ENCODE results near the gene PDSS1.

The PDSS1 gene

DNA sequence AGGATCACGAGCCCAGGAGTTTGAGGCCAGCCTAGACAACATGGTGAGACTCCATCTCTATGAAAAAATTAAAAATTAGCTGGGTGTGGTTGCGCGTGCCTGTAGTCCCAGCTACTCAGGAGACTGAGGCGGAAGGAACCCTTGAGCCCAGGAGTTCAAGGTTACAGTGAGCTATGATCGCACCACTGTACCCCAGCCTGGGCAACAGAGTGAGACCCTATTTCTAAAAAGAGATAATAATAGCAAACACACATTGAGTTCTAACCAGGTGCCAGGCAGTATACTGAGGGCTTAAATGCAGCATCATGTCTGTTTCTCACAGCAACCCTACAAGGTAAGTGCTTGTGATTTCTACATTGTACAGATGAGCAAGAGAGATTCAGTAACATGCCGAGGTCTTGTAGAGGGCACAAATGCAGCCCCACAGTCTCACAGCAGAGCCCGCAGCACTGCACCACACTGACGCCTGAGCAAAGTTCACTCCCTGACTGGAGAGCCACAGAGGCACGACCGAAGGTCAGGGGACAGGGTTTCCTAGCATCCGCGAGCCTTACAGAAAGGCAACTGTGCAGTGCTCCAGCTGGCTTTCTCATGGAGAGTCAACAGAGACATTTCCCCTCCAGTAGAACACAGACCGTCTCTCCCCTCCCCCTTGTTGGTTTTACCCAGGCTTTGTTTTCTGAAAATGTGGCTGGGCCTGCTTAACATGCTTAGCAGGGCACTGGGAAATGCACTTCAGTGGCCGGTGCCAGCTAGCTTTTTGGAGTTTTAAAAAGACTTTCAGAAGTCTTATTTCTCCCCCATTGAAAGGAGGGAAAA lies 36.5 kb downstream of the PDSS1 start:
- no peak overlapping the region for H3K27ac ChIP-seq (ENCODE audit: poor library complexity, severe bottlenecking)
- peaks cover 87% of the 10 kb centered on the region for H3K36me3 ChIP-seq (ENCODE audit: low read depth)
- DNase-seq (ENCODE audit: low spot score) (no peak), ATAC-seq (ENCODE audit: low read depth) (no peak)
- H3K9me3 ChIP-seq (ENCODE audit: severe bottlenecking): no peaks in the 10 kb centered on the region
- no peaks in the 10 kb centered on the region for H3K4me1 ChIP-seq (ENCODE audit: insufficient read depth, poor library complexity, severe bottlenecking)
- H3K4me3 ChIP-seq (ENCODE audit: severe bottlenecking): no peak overlapping the region
- TF ChIP-seq, protein P1, sequence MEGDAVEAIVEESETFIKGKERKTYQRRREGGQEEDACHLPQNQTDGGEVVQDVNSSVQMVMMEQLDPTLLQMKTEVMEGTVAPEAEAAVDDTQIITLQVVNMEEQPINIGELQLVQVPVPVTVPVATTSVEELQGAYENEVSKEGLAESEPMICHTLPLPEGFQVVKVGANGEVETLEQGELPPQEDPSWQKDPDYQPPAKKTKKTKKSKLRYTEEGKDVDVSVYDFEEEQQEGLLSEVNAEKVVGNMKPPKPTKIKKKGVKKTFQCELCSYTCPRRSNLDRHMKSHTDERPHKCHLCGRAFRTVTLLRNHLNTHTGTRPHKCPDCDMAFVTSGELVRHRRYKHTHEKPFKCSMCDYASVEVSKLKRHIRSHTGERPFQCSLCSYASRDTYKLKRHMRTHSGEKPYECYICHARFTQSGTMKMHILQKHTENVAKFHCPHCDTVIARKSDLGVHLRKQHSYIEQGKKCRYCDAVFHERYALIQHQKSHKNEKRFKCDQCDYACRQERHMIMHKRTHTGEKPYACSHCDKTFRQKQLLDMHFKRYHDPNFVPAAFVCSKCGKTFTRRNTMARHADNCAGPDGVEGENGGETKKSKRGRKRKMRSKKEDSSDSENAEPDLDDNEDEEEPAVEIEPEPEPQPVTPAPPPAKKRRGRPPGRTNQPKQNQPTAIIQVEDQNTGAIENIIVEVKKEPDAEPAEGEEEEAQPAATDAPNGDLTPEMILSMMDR (IDR thresholded peaks at IDR 0.05; ENCODE audit: poor library complexity, severe bottlenecking): no peak
- H3K27me3 ChIP-seq (ENCODE audit: insufficient read depth, poor library complexity, severe bottlenecking): no peaks in the 10 kb centered on the region

DNA sequence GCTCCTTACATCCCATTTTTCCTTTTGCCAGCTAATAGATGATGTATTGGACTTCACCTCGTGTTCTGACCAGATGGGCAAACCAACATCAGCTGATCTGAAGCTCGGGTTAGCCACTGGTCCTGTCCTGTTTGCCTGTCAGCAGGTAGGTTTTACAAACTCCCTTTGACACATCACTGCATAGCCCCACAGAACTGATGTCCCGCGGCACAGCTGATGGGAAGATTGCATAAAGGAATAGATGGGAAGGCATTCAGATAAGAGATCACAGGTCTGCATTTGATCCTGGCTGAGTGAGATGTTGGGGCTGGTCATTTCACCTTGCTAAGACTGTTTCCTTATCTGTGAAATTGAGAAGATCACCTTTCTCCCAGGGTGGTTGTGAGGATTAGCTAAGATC lies 37.9 kb downstream of the PDSS1 start:
- no peak for ATAC-seq (ENCODE audit: low read depth)
- H3K27me3 ChIP-seq (ENCODE audit: insufficient read depth, poor library complexity, severe bottlenecking): no peaks in the 10 kb centered on the region
- H3K27ac ChIP-seq (ENCODE audit: poor library complexity, severe bottlenecking): no peak overlapping the region
- peaks cover 88% of the 10 kb centered on the region for H3K36me3 ChIP-seq (ENCODE audit: low read depth)
- H3K4me3 ChIP-seq (ENCODE audit: severe bottlenecking): no peak overlapping the region
- no peak for DNase-seq (ENCODE audit: low spot score)
- peaks cover 4% of the 10 kb centered on the region for H3K4me1 ChIP-seq (ENCODE audit: insufficient read depth, poor library complexity, severe bottlenecking)
- H3K9me3 ChIP-seq (ENCODE audit: severe bottlenecking): no peaks in the 10 kb centered on the region
- TF ChIP-seq, protein P1 (IDR thresholded peaks at IDR 0.05; ENCODE audit: poor library complexity, severe bottlenecking): no peak

DNA sequence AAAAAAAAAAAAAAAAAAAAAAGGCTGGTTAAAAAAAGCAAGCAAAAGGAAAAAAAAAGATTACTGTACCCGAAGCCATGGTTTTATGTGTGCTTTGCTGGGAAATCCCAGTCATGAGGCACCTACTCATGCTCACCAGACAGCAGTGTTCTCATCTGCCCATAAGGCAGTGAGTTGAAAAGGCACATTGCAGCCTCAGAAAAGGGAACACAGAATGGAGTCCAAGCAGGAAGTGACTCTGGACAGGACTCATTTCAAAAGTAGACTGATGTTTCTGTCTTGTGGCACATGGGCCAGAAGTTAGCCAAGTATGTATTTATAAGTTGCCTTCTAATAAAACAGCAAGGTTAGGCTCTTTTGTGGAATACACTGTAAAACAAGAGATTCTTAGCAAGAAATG lies 40.2 kb downstream of the PDSS1 start:
- H3K36me3 ChIP-seq (ENCODE audit: low read depth): peaks cover 92% of the 10 kb centered on the region

DNA sequence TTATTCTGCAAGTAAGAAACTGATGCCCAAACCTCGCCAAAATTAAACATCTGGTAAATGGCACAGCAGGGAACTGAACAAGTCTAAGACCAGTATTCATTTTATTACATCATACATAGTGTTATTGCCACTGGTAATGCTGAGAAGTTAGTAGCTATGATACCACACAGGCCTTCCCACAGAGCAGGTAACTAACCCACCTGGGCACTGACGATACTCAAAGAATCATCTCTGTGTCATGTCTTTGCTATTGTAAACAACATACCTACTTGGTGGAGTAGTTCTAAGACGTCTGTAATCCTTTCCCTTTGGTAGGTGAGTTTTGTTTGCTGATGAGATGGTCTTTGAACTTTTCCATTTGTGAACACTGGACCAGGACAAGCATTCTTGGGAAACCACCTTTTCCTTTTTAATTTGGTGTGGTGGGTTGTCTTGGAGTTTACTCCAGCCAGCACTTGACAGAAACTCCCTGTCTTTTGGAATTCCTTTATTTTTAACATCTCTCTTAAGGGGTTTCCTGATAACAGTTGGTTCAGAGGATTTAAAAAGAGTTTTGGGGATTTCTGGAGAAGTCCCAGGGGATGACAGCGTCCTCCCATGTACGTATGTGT lies 40.9 kb downstream of the PDSS1 start:
- Histone ChIP-seq H3K9me3 (ENCODE audit: severe bottlenecking) (no peaks in the 10 kb centered on the region), H3K27me3 (ENCODE audit: insufficient read depth, poor library complexity, severe bottlenecking) (no peaks in the 10 kb centered on the region), H3K36me3 (ENCODE audit: low read depth) (peaks cover 94% of the 10 kb centered on the region), H3K27ac (ENCODE audit: poor library complexity, severe bottlenecking) (no peak overlapping the region), H3K4me1 (ENCODE audit: insufficient read depth, poor library complexity, severe bottlenecking) (peaks cover 4% of the 10 kb centered on the region), H3K4me3 (ENCODE audit: severe bottlenecking) (no peak overlapping the region)
- TF ChIP-seq, protein P1 (IDR thresholded peaks at IDR 0.05; ENCODE audit: poor library complexity, severe bottlenecking): no peak
- ATAC-seq (ENCODE audit: low read depth): peak; percentile 56; the same call in 2 of the 3 replicates
- DNase-seq (ENCODE audit: low spot score): no peak

More for the DNA sequence above, 40.2 kb downstream of the PDSS1 start:
- no peak overlapping the region for H3K4me3 ChIP-seq (ENCODE audit: severe bottlenecking)
- no peak for DNase-seq (ENCODE audit: low spot score)
- H3K4me1 ChIP-seq (ENCODE audit: insufficient read depth, poor library complexity, severe bottlenecking): peaks cover 4% of the 10 kb centered on the region
- no peak for ATAC-seq (ENCODE audit: low read depth)
- H3K9me3 ChIP-seq (ENCODE audit: severe bottlenecking): no peaks in the 10 kb centered on the region
- H3K27ac ChIP-seq (ENCODE audit: poor library complexity, severe bottlenecking): no peak overlapping the region
- H3K27me3 ChIP-seq (ENCODE audit: insufficient read depth, poor library complexity, severe bottlenecking): no peaks in the 10 kb centered on the region
- TF ChIP-seq, protein P1 (IDR thresholded peaks at IDR 0.05; ENCODE audit: poor library complexity, severe bottlenecking): no peak
